ENCODE data around the gene CHD9. TPM values are rescaled to one million over a fixed set of nuclear protein-coding genes. Genes with fewer than 3 reads are reported as not detected.
"Not testable (repeated sequence)": the region's sequence is repeated elsewhere in the genome, so short reads cannot be mapped to it uniquely, and the experiment has no call there.

The CHD9 gene
- total RNA-seq, 1 donor from 2014 or later, result 68.6 TPM

GRCh38 chr16:53036066-53036465, 18.7 kb upstream of the CHD9 start:
- no peaks in the 10 kb centered on the region for H3K36me3 Mint-ChIP-seq
- H3K9me3 Mint-ChIP-seq, result peaks cover 21% of the 10 kb centered on the region

DNA sequence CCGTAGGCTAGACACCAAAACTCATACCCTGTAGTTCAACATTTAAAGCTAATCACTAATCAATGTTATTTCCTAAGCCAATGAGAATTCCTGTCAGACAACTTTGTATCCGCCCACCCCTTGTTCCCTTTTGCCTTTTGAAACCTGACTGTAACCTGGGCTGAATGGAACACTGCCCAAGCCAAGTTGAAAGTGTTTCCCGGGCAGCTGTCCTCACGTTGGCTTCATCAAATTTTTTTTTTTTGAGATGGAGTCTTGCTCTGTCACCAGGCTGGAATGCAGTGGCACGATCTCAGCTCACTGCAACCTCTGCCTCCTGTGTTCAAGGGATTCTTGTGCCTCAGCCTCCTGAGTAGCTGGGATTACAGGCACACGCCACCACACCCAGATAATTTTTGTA, 18.1 kb upstream of the CHD9 start:
- H3K27me3 Mint-ChIP-seq; H3K4me3 Mint-ChIP-seq; H3K36me3 Mint-ChIP-seq; H3K27ac Mint-ChIP-seq; DNase-seq (ENCODE audit: extremely low spot score, unreplicated experiment): not testable (repeated sequence)
- peaks cover 29% of the 10 kb centered on the region for H3K4me1 Mint-ChIP-seq (ENCODE audit: unreplicated experiment)
- H3K9me3 Mint-ChIP-seq, result peaks cover 21% of the 10 kb centered on the region

More at GRCh38 chr16:53036066-53036465, 18.7 kb upstream of the CHD9 start:
- Mint-ChIP-seq H3K27me3 (peaks cover 5% of the 10 kb centered on the region), H3K27ac (no peak overlapping the region), H3K4me3 (no peak overlapping the region), H3K4me1 (ENCODE audit: unreplicated experiment) (peaks cover 30% of the 10 kb centered on the region)
- DNase-seq (ENCODE audit: extremely low spot score, unreplicated experiment), result no peak
- TF ChIP-seq, protein P1, sequence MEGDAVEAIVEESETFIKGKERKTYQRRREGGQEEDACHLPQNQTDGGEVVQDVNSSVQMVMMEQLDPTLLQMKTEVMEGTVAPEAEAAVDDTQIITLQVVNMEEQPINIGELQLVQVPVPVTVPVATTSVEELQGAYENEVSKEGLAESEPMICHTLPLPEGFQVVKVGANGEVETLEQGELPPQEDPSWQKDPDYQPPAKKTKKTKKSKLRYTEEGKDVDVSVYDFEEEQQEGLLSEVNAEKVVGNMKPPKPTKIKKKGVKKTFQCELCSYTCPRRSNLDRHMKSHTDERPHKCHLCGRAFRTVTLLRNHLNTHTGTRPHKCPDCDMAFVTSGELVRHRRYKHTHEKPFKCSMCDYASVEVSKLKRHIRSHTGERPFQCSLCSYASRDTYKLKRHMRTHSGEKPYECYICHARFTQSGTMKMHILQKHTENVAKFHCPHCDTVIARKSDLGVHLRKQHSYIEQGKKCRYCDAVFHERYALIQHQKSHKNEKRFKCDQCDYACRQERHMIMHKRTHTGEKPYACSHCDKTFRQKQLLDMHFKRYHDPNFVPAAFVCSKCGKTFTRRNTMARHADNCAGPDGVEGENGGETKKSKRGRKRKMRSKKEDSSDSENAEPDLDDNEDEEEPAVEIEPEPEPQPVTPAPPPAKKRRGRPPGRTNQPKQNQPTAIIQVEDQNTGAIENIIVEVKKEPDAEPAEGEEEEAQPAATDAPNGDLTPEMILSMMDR (conservative IDR thresholded peaks at IDR 0.05), result no peak

GRCh38 chr16:53040788-53041187, 14.0 kb upstream of the CHD9 start:
- TF ChIP-seq, protein P1 (conservative IDR thresholded peaks at IDR 0.05), result no peak
- H3K27ac Mint-ChIP-seq, result peak overlapping the region; percentile 88
- H3K9me3 Mint-ChIP-seq, result peaks cover 6% of the 10 kb centered on the region
- DNase-seq (ENCODE audit: extremely low spot score, unreplicated experiment), result no peak
- no peaks in the 10 kb centered on the region for H3K36me3 Mint-ChIP-seq
- H3K4me3 Mint-ChIP-seq, result peak overlapping the region; percentile 16
- H3K4me1 Mint-ChIP-seq (ENCODE audit: unreplicated experiment), result peaks cover 51% of the 10 kb centered on the region
- peaks cover 14% of the 10 kb centered on the region for H3K27me3 Mint-ChIP-seq

- DNase-seq (ENCODE audit: extremely low spot score, unreplicated experiment), result no peak
- peak overlapping the region; percentile 73 for H3K4me3 Mint-ChIP-seq
- H3K4me1 Mint-ChIP-seq (ENCODE audit: unreplicated experiment), result peaks cover 55% of the 10 kb centered on the region
- H3K9me3 Mint-ChIP-seq, result peaks cover 3% of the 10 kb centered on the region
- TF ChIP-seq, protein P1 (conservative IDR thresholded peaks at IDR 0.05), result no peak
- peaks cover 14% of the 10 kb centered on the region for H3K27me3 Mint-ChIP-seq
- H3K36me3 Mint-ChIP-seq, result no peaks in the 10 kb centered on the region
- H3K27ac Mint-ChIP-seq, result peak overlapping the region; percentile 88
These were observed 13.3 kb upstream of the CHD9 start for GRCh38 chr16:53041320-53042051.

DNA sequence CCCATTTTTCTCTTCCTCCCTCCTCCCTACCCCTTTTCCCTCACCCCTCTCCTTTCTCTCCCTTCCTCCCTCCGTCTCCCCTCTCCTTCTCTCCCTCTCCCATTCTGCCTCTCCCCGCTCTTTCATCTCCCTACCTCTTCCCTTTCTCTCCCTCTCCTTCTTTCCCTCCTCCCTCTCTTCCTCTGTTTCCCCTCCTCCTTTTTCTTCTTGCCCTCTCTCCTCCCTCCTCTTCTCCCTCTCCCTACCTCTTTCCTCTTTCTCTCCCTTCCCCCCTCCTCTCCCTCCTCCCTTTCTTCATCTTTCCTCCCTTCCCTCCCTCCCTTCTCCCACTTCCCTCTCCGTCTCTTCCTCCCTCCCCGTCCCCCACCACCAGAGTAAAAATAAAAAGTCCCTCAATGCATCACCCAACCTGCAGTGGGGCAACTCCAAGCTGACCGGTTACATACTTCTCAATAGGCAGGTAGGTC, 12.5 kb upstream of the CHD9 start:
- Mint-ChIP-seq H3K9me3 (no peaks in the 10 kb centered on the region), H3K36me3 (no peaks in the 10 kb centered on the region), H3K27ac (peak overlapping the region; percentile 88), H3K27me3 (peaks cover 14% of the 10 kb centered on the region), H3K4me1 (ENCODE audit: unreplicated experiment) (peaks cover 53% of the 10 kb centered on the region), H3K4me3 (peak overlapping the region; percentile 73)
- DNase-seq (ENCODE audit: extremely low spot score, unreplicated experiment), result no peak
- TF ChIP-seq, protein P1 (conservative IDR thresholded peaks at IDR 0.05), result no peak

GRCh38 chr16:53043428-53043831, 11.4 kb upstream of the CHD9 start:
- no peaks in the 10 kb centered on the region for H3K9me3 Mint-ChIP-seq
- peak overlapping the region; percentile 88 for H3K27ac Mint-ChIP-seq
- H3K27me3 Mint-ChIP-seq, result peaks cover 14% of the 10 kb centered on the region
- DNase-seq (ENCODE audit: extremely low spot score, unreplicated experiment), result no peak
- H3K4me3 Mint-ChIP-seq, result peak overlapping the region; percentile 73
- H3K4me1 Mint-ChIP-seq (ENCODE audit: unreplicated experiment), result peaks cover 45% of the 10 kb centered on the region
- H3K36me3 Mint-ChIP-seq, result no peaks in the 10 kb centered on the region
- TF ChIP-seq, protein P1 (conservative IDR thresholded peaks at IDR 0.05), result no peak

Data from type B pancreatic cell (in vitro differentiated cells).